GM19468 (cell line): ENCODE data around the gene IRX4.

Experiments
- ATAC-seq: cut with Tn5 transposase; IDR thresholded peaks from one replicate; pipeline ENCODE4 v1.9.1; 2021; ENCODE audit warnings: mild to moderate bottlenecking, moderate library complexity, moderate number of reproducible peaks; ENCODE audit not compliant: unreplicated experiment; ENCODE audit errors: extremely low read depth

The IRX4 gene

DNA sequence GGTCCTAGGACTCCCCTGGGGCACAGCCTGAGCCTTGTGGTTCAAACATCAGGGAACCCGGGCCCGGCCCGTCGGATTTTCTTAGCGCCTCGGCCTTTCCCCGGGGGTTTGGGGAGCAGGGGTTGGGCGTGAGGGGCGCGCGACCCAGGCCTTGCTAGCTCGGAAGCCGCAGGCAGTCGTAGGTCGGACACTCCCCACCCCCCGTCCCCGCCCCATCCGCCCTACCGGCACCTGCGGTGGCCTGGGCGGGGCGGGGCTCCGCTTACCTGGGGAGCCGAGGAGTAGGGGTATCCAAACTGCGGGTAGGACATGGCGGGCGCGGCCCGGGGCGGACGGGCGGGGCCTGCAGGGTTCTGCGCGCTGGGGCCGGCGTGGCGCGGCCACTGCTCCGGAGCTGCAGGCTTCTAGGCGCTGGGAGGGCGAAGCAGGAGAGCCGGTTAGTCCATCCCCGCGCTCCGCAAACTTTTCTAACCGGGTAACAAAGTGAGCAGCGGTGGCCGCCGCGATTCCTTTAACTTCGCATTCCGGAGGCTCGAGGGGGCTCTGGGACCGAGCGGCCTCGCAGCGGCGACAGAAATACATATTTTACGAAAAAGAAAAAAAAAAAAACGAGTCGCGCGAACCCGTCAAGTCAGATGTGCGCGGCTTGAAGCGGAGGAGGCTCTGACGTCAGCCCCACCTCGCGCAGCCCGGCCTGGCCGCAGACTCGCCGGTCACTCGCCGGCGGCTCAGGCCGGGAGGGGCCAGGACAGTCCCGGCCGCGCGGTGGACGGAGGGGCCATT, at the start of gene IRX4:
IRX4 (minus strand) TSS at position 589 of the 783 bp plus-strand sequence; CDS start at position 311, 278 bp downstream.
- ATAC-seq, result no peak

DNA sequence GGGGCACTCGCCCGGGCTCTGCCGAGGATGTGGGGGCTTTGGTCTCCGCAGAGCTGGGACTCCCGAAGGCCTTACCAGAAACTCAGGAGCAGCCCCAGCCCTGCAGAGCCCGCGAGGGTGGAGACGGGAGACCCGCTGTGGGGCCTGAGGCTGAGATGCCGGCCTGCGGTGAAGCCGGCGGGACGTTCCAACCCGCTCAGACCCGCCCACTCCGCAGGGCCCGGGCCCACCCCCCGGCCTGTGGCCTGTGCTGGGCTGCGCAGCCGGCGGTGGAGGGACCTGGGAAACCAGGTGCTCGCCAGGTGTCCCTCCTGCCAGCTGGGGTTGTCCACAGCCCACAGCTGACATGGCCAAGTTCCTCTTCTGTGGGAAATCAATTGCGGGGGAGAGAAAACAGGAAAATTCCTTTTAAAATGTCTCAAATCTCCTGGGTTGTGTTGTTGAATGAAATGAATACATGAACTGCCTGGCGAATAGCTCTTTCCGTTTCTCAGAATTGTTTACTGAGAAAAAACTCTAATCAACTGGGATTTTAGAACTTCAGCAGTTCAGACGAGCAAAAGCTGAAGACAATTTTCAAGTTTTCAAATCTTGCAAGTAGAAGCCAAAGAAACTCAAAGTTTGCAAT, 49.0 kb upstream of the IRX4 start:
- ATAC-seq, result no peak

DNA sequence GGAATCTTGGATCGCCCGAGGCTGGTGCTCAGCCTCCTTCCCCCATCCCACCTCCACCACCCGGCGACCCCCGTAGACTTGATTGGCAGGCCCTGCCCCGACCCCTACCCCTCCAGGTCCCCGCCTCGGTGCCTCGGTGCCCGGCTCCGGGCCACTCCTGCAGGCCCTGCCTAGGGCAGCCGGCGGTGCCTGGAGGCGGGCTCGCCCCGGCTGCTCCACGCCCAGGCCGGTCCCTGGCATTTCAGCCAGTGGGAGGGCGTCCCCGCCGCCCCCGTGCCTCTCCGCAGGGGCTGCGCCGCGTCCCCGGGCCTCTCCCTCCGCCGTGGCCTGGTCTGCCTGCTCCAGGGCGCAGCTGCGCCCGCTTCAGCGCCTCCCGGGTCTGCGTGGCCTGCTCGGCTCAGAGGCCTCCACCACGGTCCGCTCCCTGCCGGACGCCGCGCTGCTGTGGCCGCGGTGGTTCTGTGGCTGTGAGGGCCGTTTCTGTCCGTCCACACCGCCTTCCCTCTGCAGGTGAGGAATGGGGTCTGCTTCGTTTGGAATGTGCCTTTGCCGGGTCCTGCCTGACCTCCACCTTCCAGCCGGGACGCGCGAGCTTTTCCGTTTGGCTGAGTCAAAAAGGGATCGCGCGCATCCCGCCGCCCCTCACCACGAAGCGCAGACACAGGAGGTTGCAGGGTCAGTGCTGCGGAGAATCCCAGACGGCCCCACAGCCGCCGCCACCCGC, 48.3 kb upstream of the IRX4 start:
- ATAC-seq, result no peak

DNA sequence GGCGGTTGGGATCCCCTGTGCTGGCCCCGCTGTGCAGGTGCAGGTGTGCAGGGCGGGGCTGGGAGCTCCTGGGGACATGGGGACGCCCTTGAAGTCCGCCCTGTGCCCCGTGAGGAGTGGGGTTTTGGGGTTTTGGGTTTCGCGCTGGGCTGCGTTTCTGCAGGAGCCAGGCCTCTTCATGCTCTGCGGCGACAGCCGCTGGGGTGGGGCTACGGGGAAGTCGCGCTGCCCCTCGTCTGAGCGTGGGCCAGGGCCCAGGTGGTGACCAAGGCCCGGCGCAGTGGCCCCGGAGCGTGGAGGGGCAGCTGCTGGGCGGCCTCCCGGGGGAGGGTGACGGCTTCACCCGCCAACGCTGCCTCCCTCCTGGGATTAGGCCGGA, 47.8 kb upstream of the IRX4 start:
- no peak for ATAC-seq

DNA sequence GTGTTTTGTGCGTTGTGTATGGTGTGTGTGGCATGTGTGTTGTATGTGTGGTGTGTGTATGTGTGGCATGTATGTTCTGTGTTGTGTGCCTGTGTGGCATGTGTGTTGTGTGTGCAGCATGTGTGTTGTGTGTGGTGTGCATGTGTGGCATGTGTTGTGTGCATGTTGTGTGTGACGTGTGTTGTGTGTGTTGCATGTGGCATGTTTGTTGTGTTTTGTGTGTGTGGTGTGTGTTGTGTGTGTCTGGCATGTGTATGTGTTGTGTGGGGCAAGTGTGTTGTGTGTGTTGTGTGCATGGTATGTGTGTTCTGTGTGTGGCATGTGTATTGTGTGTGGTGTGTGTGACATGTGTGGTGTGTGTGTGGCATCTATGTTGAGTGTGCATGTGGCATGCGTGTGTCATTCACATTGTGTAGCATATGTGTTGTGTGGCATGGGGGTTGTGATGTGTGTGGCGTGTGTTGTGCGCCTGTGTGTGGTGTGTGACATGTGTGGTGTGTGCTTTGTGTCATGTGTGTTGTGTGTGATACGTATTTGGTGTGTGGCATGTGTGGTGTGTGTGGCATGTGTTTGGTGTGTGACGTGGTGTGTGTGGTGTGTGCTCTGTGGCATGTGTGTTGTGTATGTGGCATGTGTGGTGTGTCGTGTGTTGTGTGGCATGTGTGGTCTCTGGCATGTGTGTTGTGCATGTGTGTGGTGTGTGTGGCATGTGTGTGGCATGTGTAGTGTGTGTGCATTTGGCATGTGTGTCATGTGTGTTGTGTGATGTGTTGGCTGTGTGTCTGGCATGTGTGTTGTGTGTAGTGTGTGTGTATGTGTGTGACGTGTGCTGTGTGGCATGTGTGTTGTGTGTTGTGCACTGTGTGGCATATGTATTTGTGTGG, 46.6 kb upstream of the IRX4 start:
- ATAC-seq, result no peak

DNA sequence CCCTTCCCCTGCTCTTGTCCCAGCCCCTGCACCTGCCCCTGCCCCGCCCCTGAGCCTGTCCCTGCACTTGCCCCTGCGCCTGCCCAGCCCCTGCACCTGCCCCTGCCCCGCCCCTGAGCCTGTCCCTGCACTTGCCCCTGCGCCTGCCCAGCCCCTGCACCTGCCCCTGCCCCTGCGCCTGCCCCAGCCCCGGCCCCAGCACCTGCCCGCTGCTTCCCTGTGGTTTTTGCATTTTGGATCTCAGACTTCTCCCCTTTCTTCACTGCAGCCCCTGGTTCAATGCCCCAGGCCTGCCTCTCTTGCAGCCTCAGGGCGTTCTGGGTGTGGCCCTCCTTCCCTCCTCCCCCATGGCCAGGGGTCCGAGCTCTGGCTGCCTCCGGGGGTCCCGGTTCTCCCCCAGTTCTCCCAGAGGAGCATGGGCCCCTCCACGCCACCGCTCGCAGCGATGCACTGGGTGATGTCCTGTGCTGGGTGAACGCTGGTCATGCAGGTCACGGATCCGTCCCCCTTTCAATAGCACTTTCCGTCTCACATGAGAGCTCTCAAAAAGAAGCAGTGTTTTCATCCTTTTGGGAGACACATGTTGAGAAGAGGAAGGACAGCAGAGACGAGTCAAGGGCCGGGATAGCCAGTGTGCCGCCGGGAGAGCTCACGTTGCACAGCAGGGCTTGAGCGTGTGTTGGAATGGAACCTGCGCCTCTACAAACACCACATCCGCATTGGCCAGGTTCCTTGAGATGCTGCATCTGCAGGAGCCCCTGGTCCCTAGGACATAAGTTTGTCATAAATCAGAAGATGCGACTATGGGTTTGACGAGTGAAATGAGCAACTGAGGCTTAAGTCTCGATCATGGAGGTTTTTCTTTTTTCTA, 44.0 kb upstream of the IRX4 start:
- no peak for ATAC-seq

DNA sequence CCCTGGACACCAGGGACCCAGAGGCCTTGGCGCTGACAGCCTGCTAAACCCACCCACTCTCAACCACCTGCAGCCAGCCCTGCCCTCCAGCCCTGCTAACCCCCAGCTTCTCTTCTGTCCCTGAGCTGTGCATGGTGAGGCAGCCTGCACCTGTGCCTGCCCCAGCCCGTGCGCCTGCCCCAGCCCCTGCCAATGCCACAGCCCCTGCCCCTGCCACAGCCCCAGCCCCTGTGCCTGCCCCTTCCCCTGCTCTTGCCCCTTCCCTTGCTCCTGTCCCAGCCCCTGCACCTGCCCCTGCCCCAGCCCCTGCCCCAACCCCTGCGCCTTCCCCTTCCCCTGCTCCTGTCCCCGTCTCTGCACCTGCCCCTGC, 43.3 kb upstream of the IRX4 start:
- no peak for ATAC-seq

DNA sequence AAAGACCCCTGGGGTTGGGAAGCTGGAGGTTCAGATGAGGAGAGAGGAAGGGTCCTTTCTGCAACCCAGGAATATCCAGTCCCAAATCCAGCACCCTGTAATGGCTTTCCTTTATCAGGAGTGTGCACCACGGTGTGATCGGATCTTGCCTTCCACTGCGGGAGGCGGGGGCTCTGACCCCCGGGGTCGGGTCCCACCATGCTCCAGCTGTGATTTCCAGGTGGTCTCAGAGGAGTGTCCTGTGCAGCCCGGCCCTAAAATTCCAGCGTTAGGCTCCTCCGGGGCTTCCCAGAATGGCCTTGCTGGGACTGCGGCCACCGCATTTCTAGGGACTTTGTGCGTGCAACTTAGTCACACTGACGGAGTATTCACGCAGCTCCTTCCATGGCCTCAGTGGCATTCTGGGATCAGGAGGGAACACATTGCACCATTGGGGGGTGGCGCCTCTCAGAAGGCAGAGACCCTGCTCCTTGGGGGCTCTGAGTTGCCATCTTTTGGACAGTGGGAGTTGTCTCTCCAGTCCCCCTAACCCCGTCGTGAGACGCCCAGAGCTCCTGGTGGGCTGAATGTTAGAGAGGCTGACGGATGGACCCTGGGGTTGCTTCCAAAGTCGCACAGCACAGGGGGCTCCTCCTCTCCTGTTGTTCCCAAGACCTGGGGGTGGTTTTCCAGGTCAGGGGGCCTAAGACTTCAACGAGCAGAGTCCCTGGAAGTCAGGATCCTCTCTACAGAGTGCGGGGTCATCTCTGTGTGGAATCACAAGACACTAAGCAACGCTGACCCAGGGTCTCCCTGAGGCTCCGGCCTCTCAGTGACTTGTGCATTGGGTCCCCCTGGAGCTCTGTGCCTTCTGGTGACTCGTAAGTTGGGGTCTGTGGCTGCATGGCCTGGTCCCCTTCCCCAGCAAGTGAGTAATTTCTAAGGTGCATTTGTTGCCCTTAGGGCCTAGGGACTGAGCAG, 42.7 kb upstream of the IRX4 start:
- no peak for ATAC-seq

DNA sequence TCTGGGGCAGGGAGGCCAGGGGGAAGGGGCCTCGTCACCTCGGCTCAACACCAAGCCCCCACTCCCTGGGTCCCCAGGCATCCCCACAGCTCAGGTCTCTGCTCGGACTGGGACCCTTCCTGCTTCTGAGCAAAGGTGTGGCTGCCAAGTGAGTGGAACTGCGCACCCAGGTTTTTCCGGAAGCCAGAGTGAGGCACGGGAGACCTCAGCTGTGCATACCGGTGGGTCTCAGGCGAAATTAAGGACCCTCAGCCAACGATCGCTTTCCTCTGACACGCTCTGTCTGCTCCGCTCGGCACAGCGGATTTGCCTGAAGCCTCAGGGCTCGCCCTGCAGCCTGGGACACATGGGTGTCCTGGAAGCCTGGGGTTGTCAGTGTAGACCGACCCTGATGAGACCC, 41.0 kb upstream of the IRX4 start:
- ATAC-seq, result no peak

DNA sequence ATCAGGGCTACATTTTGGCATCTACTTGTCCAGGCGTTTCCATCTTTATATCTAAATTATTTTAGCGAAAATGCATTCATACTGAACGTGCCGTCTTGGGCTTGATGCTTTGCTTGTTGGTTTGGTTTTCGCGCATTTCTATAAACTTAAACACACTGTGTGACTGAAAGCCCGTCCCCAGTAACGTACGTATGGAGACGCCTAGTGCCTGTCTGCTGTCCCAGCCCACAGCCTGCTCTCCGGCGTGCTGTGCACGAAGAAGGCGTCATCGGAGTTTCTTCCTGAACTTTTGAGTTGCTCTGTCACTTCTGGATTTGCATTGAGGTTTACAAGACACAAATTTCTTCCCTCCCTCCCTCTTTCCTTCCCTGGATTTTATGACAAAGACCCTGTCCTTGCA, 40.6 kb upstream of the IRX4 start:
- no peak for ATAC-seq

DNA sequence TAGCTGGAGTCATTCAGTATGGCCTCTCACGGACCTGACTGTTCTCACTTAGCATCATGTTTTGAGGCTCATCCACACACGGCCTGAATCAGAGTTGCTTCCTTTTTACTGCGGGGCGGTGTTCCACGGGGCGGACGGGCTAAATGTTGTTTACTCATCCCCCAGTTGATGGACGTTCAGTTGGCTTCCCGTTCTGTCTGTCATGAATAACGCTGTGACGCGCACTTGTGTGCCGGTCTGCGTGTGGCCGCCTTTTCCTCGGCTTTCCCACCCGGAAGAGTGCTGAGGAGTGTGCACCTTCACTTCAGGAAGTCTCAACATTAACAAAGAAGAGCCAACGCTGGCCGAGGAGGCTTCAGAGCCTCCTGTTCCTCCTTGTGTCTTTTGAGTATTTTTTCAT, 39.0 kb upstream of the IRX4 start:
- ATAC-seq, result no peak

DNA sequence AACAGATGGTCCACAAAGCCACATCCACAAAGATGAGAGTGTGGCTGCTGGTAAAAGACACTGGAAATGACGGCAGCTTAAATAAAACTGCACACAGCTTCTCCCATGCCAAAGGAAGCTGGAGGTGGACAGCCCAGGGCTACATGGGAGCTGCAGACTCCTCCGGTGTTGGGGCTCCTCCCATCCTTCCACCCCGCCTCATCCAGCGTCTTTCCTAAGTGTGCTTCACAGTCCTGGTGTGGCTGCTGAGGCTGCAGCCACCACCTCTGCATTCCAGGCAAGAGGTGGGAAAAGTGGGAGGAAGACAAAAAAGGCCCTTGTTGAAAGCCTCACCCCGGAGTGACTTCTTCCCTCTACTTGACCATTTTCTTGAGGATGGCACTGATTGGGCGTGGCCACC, 37.0 kb upstream of the IRX4 start:
- ATAC-seq, result no peak

DNA sequence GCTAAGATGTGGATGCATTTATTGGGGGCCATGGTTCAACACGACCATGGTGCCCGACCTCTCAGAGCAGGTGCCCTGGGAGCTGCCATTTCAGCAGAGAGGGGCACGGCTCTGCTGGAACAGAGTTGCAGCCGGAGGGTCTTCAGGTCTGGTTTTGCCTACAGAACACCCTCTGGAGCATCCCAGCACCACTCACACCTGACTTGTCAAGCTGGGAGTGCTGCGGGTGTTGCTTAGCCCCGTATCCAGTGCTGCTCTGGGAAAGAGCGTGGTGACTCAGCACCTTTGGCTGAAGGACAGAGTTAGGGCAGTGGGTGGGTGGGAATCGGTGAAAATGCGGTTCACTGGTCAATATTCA, 36.5 kb upstream of the IRX4 start:
- no peak for ATAC-seq

DNA sequence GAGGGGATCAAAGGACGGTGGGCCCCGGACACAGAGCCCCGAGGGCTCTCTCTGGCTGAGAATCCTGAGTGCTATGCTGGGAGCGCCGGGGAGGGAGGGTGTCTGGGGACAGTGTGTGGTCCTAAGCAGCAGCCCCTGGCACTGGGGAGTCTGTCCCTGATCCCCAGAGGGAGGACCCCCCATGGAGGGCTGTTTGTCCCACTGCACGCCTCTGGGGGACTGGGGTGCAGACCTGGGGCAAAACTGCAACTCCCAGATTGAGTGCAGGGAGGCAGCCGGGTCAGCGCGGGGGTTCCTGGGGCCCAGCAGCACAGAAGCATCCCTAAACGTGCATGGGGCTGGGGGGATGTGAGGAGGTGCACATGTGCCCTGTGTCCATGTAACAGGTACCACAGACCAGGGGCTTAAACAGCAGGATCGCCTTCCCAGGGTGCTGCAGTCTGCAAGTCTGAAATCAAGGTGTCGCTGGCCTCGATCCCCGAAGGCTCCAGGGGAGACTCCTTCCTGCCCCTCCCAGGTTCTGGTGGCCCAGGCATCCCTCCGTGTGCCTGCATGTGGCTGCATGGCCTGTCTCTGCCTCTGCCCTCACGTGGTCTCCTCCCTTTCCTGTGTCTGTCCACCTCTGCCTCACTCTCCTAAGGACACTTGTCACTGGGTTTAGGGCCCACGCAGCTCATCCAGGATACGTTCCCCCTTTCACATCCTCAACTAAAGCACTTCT, 35.9 kb upstream of the IRX4 start:
- ATAC-seq, result no peak

DNA sequence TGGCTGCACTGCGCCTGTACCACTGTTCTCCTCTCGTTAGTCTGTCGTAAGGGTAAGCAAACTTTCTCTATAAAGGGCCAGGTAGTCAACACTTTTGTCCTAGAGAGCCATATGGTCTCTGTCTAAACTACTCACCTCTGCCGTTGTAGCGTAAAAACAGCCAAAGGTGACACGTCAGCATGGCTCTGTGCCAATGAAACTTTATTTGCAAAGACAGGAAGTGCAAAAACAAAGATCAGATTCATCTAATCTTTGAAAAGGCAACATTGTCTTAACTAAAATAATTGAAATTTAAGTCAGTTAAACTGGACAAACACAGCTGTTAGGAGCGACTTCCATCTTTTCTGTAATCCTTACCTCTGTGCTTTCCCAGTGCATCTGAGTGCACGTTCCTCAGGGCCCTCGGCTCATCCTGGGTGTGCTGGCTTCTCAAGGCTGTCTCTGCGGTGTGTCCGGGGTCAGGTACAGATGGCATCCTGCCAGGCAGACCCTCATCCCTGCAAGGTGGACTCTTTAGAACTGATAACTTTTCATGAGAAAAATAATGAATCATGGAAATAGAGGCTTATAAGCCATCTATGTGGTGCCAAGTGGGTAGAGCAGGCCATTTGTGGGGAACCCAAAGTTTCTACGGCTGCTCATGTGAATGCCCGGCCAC, 35.2 kb upstream of the IRX4 start:
- no peak for ATAC-seq

DNA sequence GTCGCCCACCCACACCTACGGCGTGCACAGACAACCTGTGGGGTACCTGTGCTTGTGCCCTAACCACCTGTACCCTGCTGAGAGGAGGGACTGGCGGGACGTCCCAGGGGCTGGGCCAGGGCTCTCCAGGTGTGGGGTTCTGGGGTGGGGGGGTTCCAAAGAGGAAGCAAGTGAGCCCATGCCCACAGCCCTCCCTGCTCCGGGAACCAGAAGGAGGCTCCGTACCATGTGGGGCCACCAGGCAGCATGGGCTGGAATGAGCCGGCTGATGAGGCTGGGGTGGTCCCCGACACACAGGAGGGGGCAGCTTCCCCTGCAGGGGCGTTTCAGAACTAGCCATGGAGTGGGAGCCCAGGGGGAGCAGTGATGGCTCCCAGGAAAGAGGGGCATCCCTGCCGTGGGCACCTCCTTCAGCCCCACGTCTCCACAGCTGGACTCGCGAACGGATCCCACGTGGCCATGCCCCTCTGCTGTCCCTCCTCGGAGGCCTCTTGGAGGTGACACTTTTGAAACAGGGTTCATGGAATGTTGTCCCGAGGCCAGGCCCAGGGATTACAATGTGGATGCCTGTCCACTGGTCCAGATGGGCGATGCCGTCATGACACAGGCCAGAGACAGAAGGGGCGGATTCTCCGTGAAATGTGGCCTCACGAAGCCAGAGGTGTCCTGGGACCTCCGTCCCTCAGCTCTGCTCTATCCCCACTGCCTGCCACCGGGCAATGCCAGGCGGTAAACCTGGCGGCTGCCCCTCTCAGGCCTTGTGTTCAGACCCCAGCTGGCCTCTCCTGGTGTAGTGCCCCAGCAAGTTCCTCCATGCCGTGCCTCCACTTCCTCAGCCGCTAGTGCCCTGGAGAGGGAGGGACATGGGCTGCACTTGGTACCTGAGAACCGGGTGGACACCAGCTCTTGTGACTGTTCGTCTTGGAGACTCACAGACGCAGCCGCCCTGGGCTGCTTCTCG, 33.6 kb upstream of the IRX4 start:
- no peak for ATAC-seq
